Stimulated activated naive B cell treated with anti-CD40 and anti-IgM and Interleukin-4, amounts not matched to agents 10 μg/mL and 1 μg/mL and 100 μg/mL, for 72 hours (primary cell): ENCODE data around the gene C1orf52.

Source experiments
- ATAC-seq, 2 donors: fragments of 150-1000 bp; cut with Tn5 transposase; replicated peaks; 2 replicates each; pipeline ENCODE4 v1.10.0; 2021; ENCODE audit warnings: moderate library complexity in 1 of 2
- DNase-seq: peaks from one replicate; pipeline ENCODE4 v3.0.0; 2021
- H3K27ac Mint-ChIP-seq: one replicate; pipeline ENCODE4 v1.8.0; 2022; ENCODE audit warnings: mild to moderate bottlenecking, mixed read lengths
- H3K27me3 Mint-ChIP-seq, 2 donors: one replicate each; pipeline ENCODE4 v1.8.0; 2022; ENCODE audit warnings: mixed read lengths in 2 of 2
- H3K36me3 Mint-ChIP-seq, 2 donors: one replicate each; pipeline ENCODE4 v1.8.0; 2022; ENCODE audit warnings: mixed read lengths in 2 of 2, mild to moderate bottlenecking in 1 of 2
- H3K4me1 Mint-ChIP-seq, 2 donors: one replicate each; pipeline ENCODE4 v1.8.0; 2022; ENCODE audit warnings: mixed read lengths in 2 of 2, mild to moderate bottlenecking in 1 of 2
- H3K4me3 Mint-ChIP-seq, 2 donors: one replicate each; pipeline ENCODE4 v1.8.0; 2022; ENCODE audit warnings: mild to moderate bottlenecking in 2 of 2, mixed read lengths in 2 of 2, moderate library complexity in 1 of 2
- H3K9me3 Mint-ChIP-seq, 2 donors: one replicate each; pipeline ENCODE4 v1.8.0; 2022; ENCODE audit warnings: mixed read lengths in 2 of 2, mild to moderate bottlenecking in 1 of 2

The C1orf52 gene

GRCh38 chr1:85230305-85230977 is 29.0 kb downstream of the C1orf52 start:
- Mint-ChIP-seq H3K27ac (no peak overlapping the region), H3K27me3 (peaks cover 0 to 5% of the 10 kb centered on the region in 2 donors), H3K4me1 (no peaks in the 10 kb centered on the region), H3K4me3 (no peak overlapping the region), H3K36me3 (no peaks in the 10 kb centered on the region), H3K9me3 (no peaks in the 10 kb centered on the region)
- DNase-seq (no peak), ATAC-seq (peak in 1 of 2 donors; percentile 31)

- DNase-seq (no peak), ATAC-seq (no peak)
- H3K4me1 Mint-ChIP-seq = no peaks in the 10 kb centered on the region
- H3K27ac Mint-ChIP-seq = no peak overlapping the region
- no peaks in the 10 kb centered on the region for H3K36me3 Mint-ChIP-seq
- H3K27me3 Mint-ChIP-seq = peaks cover 0 to 5% of the 10 kb centered on the region in 2 donors
- H3K9me3 Mint-ChIP-seq = no peaks in the 10 kb centered on the region
- H3K4me3 Mint-ChIP-seq = no peak overlapping the region
Measured at GRCh38 chr1:85229574-85230097, 29.8 kb downstream of the C1orf52 start.

- H3K27me3 Mint-ChIP-seq = peaks cover 0 to 5% of the 10 kb centered on the region in 2 donors
- DNase-seq (no peak), ATAC-seq (no peak)
- no peaks in the 10 kb centered on the region for H3K4me1 Mint-ChIP-seq
- H3K9me3 Mint-ChIP-seq = no peaks in the 10 kb centered on the region
- no peak overlapping the region for H3K27ac Mint-ChIP-seq
- H3K36me3 Mint-ChIP-seq = no peaks in the 10 kb centered on the region
- no peak overlapping the region for H3K4me3 Mint-ChIP-seq
Measured at GRCh38 chr1:85228972-85229371, 30.5 kb downstream of the C1orf52 start.

GRCh38 chr1:85225624-85226380 is 33.7 kb downstream of the C1orf52 start:
- peaks cover 4 to 8% of the 10 kb centered on the region in 2 donors for H3K27me3 Mint-ChIP-seq
- H3K27ac Mint-ChIP-seq = no peak overlapping the region
- H3K9me3 Mint-ChIP-seq = no peaks in the 10 kb centered on the region
- no peaks in the 10 kb centered on the region for H3K36me3 Mint-ChIP-seq
- no peak for DNase-seq
- no peaks in the 10 kb centered on the region for H3K4me1 Mint-ChIP-seq
- ATAC-seq = no peak
- no peak overlapping the region for H3K4me3 Mint-ChIP-seq

GRCh38 chr1:85224734-85225623 is 34.5 kb downstream of the C1orf52 start:
- peaks cover 8 to 14% of the 10 kb centered on the region in 2 donors for H3K27me3 Mint-ChIP-seq
- no peaks in the 10 kb centered on the region for H3K4me1 Mint-ChIP-seq
- H3K9me3 Mint-ChIP-seq = no peaks in the 10 kb centered on the region
- H3K27ac Mint-ChIP-seq = no peak overlapping the region
- no peak overlapping the region for H3K4me3 Mint-ChIP-seq
- DNase-seq (no peak), ATAC-seq (no peak)
- no peaks in the 10 kb centered on the region for H3K36me3 Mint-ChIP-seq

- DNase-seq = no peak
- Mint-ChIP-seq H3K4me3 (no peak overlapping the region), H3K36me3 (no peaks in the 10 kb centered on the region), H3K9me3 (no peaks in the 10 kb centered on the region), H3K27me3 (peaks cover 11 to 13% of the 10 kb centered on the region in 2 donors), H3K4me1 (no peaks in the 10 kb centered on the region), H3K27ac (no peak overlapping the region)
- ATAC-seq = no peak
Measured at GRCh38 chr1:85224295-85224694, 35.2 kb downstream of the C1orf52 start.

- H3K9me3 Mint-ChIP-seq = no peaks in the 10 kb centered on the region
- H3K4me1 Mint-ChIP-seq = no peaks in the 10 kb centered on the region
- H3K4me3 Mint-ChIP-seq = no peak overlapping the region
- H3K27ac Mint-ChIP-seq = no peak overlapping the region
- no peaks in the 10 kb centered on the region for H3K36me3 Mint-ChIP-seq
- peaks cover 9 to 13% of the 10 kb centered on the region in 2 donors for H3K27me3 Mint-ChIP-seq
- ATAC-seq = no peak
- DNase-seq = no peak
Measured at GRCh38 chr1:85223334-85223733, 36.1 kb downstream of the C1orf52 start.

- Mint-ChIP-seq H3K4me1 (no peaks in the 10 kb centered on the region), H3K9me3 (no peaks in the 10 kb centered on the region), H3K27me3 (peaks cover 14 to 21% of the 10 kb centered on the region in 2 donors), H3K36me3 (no peaks in the 10 kb centered on the region), H3K4me3 (no peak overlapping the region), H3K27ac (no peak overlapping the region)
- ATAC-seq (no peak), DNase-seq (no peak)
Measured at GRCh38 chr1:85220756-85221201, 38.7 kb downstream of the C1orf52 start.

GRCh38 chr1:85219853-85220610 is 39.4 kb downstream of the C1orf52 start:
- H3K9me3 Mint-ChIP-seq = no peaks in the 10 kb centered on the region
- no peak for ATAC-seq
- H3K4me3 Mint-ChIP-seq = no peak overlapping the region
- peaks cover 18 to 27% of the 10 kb centered on the region in 2 donors for H3K27me3 Mint-ChIP-seq
- H3K36me3 Mint-ChIP-seq = no peaks in the 10 kb centered on the region
- H3K27ac Mint-ChIP-seq = no peak overlapping the region
- no peak for DNase-seq
- no peaks in the 10 kb centered on the region for H3K4me1 Mint-ChIP-seq

GRCh38 chr1:85216697-85217096 is 42.8 kb downstream of the C1orf52 start:
- Mint-ChIP-seq H3K27me3 (peaks cover 18 to 32% of the 10 kb centered on the region in 2 donors), H3K27ac (no peak overlapping the region), H3K36me3 (no peaks in the 10 kb centered on the region), H3K9me3 (no peaks in the 10 kb centered on the region), H3K4me3 (no peak overlapping the region), H3K4me1 (no peaks in the 10 kb centered on the region)
- DNase-seq = no peak
- no peak for ATAC-seq

GRCh38 chr1:85214654-85215053 is 44.8 kb downstream of the C1orf52 start:
- no peaks in the 10 kb centered on the region for H3K9me3 Mint-ChIP-seq
- no peaks in the 10 kb centered on the region for H3K4me1 Mint-ChIP-seq
- H3K36me3 Mint-ChIP-seq = no peaks in the 10 kb centered on the region
- no peak overlapping the region for H3K4me3 Mint-ChIP-seq
- H3K27ac Mint-ChIP-seq = no peak overlapping the region
- ATAC-seq (no peak), DNase-seq (no peak)
- peaks cover 12 to 22% of the 10 kb centered on the region in 2 donors for H3K27me3 Mint-ChIP-seq

- H3K4me1 Mint-ChIP-seq = no peaks in the 10 kb centered on the region
- no peak overlapping the region for H3K4me3 Mint-ChIP-seq
- peaks cover 30 to 32% of the 10 kb centered on the region in 2 donors for H3K27me3 Mint-ChIP-seq
- no peaks in the 10 kb centered on the region for H3K36me3 Mint-ChIP-seq
- DNase-seq (no peak), ATAC-seq (no peak)
- no peaks in the 10 kb centered on the region for H3K9me3 Mint-ChIP-seq
- no peak overlapping the region for H3K27ac Mint-ChIP-seq
Measured at GRCh38 chr1:85208488-85208887, 51.0 kb downstream of the C1orf52 start.

GRCh38 chr1:85203573-85204171 is 55.8 kb downstream of the C1orf52 start:
- Mint-ChIP-seq H3K27ac (no peak overlapping the region), H3K36me3 (peaks cover 0 to 3% of the 10 kb centered on the region in 2 donors), H3K4me1 (peaks cover 3 to 11% of the 10 kb centered on the region in 2 donors), H3K27me3 (peaks cover 26 to 37% of the 10 kb centered on the region in 2 donors), H3K9me3 (no peaks in the 10 kb centered on the region), H3K4me3 (no peak overlapping the region)
- ATAC-seq (no peak), DNase-seq (no peak)
